Measurements from ENCODE around the gene EFL1.

The EFL1 gene

DNA sequence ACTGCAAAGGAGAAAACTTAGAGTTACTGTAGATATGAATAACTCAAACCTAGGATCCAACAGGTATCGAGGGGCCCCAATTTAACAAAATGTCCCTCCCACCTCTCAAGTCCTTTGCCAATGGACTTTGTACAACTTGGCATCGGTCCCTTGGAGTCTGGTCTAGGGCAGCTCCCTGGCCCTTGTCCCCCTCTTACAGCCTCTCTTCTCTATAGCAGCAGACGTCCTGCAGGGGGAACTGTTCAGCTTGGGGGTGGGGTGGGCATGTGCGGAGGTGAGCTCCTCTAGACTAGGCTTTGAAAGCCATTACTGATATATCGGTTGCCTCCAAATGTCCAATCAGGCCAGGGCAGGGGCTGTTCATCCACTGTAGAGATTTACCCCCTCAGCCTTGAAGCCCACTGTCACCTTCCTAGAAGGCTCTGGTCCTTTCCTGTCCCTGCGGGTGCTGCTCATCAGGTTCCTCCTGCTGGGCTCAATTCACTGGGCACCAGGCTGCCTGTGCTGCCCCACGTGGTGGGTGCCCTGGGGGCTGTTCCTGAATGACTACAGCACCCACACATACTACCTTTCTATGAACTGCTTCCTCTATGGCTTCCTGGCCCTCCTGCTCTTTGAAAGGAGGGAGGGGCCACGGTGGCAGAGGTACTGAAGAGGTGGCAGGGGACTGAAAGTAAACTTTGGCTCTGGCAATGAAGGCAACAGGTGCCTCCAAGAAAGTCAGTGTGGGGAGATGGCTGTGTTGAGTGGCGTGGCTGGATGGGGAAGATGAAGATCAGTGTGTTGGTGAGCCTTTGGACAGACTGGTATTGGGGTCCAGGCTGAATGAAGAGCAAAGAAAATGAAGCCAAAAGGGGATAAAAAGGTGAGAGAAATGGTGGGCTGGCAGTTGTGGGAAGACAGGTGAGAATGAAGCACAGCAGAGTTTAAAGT lies 137.9 kb downstream of the EFL1 start:
- TF ChIP-seq, protein P1, sequence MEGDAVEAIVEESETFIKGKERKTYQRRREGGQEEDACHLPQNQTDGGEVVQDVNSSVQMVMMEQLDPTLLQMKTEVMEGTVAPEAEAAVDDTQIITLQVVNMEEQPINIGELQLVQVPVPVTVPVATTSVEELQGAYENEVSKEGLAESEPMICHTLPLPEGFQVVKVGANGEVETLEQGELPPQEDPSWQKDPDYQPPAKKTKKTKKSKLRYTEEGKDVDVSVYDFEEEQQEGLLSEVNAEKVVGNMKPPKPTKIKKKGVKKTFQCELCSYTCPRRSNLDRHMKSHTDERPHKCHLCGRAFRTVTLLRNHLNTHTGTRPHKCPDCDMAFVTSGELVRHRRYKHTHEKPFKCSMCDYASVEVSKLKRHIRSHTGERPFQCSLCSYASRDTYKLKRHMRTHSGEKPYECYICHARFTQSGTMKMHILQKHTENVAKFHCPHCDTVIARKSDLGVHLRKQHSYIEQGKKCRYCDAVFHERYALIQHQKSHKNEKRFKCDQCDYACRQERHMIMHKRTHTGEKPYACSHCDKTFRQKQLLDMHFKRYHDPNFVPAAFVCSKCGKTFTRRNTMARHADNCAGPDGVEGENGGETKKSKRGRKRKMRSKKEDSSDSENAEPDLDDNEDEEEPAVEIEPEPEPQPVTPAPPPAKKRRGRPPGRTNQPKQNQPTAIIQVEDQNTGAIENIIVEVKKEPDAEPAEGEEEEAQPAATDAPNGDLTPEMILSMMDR (IDR thresholded peaks at IDR 0.05; ENCODE audit: extremely low read depth, missing control alignments): no peak
- no peak for DNase-seq (ENCODE audit: low spot score)

DNA sequence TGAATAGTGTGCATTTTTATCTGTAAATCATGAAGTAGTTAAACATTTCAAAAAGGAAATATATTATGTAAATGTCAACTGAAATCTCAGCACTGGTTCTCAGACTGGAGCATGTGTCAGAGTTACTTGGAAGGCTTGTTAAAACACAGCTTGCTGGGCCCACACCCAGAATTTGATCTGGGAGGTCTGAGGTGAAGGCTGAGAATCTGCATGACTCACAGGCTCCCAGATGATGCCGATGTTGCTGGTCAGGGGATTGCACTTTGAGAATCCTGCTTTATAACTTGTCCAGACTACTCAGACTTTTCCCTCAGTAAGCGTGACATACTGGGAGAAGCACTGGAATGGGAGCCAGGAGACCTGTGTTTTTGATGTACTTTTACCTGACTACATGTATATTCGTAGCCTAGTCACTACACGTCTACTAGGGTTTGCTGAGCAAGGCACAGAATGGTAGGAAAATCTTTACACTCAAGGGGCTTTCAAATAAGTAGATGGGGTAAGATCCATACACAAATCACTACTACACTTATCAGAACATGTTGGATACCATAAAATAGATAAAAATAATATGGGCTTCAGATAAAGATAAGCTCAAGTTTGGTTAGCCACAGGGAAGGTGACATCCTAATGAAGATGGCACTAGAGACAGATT lies 139.7 kb downstream of the EFL1 start:
- DNase-seq (ENCODE audit: low spot score): no peak
- TF ChIP-seq, protein P1 (IDR thresholded peaks at IDR 0.05; ENCODE audit: extremely low read depth, missing control alignments): no peak

DNA sequence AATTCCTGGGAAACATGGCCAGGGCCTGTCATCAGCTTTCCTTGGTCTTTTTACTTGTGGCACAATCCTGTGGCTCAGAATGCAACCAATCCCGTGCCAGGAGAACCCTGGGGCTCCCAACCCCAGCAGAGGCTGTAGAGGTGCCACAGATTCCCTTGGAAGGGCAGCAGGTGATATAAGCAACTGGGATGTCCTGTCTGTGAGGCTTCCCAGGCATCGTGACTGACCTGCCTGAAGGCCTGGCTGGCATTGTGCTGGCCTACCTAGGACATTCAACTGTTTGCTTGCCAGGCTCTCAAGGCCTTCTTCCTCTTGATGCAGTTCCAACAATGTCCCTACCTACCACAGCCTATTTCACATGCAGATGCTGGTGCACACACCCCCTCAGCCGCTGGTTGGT lies 144.5 kb downstream of the EFL1 start:
- TF ChIP-seq, protein P1 (IDR thresholded peaks at IDR 0.05; ENCODE audit: extremely low read depth, missing control alignments): no peak
- DNase-seq (ENCODE audit: low spot score): no peak

DNA sequence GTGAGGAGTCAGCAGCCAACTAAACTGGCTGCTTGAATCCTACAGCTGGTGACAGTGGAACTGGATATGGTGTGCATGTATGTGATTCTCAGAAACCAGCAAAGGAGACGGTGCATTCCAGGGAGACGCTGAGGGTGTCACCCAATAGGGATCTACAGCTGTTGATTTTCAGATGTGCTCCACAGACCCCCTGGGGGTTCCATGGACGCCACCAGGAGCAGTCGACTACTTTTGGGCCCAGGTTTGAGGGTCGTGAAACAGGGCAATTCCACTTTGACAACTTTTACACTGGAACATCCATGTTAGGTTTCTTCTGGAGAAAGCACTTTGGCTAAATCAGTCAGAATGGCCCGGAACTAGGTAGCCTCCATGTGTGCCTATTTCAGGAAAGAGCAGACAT lies 145.2 kb downstream of the EFL1 start:
- DNase-seq (ENCODE audit: low spot score): no peak

GRCh38 chr15:82114660-82115059 lies 147.9 kb downstream of the EFL1 start:
- no peak for DNase-seq (ENCODE audit: low spot score)

More for the DNA sequence above, 145.2 kb downstream of the EFL1 start:
- TF ChIP-seq, protein P1 (IDR thresholded peaks at IDR 0.05; ENCODE audit: extremely low read depth, missing control alignments): no peak

GRCh38 chr15:82113106-82113715 lies 149.3 kb downstream of the EFL1 start:
- TF ChIP-seq, protein P1 (IDR thresholded peaks at IDR 0.05; ENCODE audit: extremely low read depth, missing control alignments): no peak

More at GRCh38 chr15:82114660-82115059, 147.9 kb downstream of the EFL1 start:
- TF ChIP-seq, protein P1 (IDR thresholded peaks at IDR 0.05; ENCODE audit: extremely low read depth, missing control alignments): no peak

DNA sequence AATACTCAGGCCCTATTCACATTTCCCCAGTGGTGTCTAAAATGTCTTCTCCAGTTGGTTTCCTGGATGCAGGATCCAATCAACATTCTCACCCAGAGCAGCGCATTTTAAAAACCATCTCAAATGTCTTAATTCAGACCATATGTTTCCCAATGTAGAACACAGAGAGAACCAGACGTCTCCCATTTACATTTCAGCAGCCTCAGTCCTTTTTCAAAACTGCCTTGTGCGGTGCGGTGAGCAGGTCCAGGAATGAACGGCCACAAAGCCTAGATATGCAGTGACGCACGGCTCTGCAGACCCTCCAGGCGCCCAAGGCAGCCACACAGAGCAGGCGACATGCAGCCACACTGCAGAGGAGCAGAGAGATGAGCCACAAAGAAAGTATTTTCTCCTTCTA lies 150.6 kb downstream of the EFL1 start:
- no peak for DNase-seq (ENCODE audit: low spot score)
- TF ChIP-seq, protein P1 (IDR thresholded peaks at IDR 0.05; ENCODE audit: extremely low read depth, missing control alignments): no peak

More at GRCh38 chr15:82113106-82113715, 149.3 kb downstream of the EFL1 start:
- no peak for DNase-seq (ENCODE audit: low spot score)

All from GM20000 (cell line).